HG02642 (cell line): Measurements from ENCODE around the gene NHERF2.

ENCODE experiments used
- ATAC-seq: cut with Tn5 transposase; IDR thresholded peaks from one replicate; pipeline ENCODE4 v1.9.1; 2021; ENCODE audit warnings: mild to moderate bottlenecking; ENCODE audit not compliant: unreplicated experiment, poor library complexity

The NHERF2 gene

DNA sequence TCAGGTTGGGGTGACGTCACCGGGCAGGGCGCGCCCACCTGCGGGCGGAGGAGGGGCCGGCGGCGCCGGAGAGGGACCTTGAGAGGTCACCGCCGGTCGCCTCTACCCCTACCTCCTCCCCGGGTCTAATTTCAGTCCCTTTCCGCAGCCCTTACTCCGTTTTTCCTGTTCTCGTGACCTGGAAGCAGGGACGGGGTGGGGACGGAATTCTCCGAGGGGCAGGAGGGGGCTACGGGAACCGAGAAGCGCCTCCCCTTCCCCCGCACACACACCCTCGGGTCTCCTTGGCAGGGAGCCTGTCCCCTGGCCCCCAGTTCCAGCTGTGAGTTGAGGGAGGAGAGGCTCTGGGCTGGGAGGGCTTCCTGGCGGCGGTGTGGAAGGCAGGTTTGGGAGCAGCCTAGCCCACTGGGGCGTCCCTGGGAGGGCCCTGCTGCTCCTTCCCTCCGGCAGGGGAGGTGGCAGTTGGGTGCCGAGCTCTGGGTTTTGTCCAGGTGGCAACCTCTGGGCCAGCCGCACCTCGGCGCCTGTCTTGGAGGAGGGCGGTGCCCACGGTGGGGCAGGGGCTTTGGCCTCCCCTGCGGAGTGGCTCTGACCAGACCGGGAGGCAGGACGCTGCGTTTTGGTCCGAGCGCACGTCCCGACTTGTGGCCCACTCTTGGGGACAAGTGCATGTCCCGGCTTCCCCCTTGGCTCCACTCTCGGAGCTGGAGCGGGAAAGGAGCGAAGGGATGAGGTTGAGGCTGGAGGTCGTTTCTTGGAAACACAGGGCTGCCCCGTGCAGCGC lies 36.2 kb upstream of the NHERF2 start:
- ATAC-seq = peak; percentile 3

DNA sequence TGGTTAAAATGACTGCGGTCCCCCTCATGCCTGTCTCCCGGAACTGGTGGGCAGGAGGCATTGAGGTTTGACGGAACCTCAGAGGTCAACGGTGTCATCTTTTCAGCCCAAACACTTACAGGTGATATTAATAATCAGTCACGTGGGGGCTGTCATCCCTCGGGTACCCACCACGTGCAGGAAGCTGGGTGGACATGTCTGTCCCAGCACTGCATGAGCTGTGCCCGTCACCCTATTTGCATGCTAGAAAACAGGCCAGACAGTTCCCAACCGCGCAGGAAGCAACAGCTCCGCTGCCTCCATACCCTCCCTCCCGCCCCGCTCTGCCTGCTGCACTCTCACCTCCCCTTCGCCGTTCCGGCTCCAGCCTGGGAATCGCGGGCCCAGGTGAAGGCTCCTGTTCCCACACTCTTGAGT lies 35.6 kb upstream of the NHERF2 start:
- peak; percentile 31 for ATAC-seq

DNA sequence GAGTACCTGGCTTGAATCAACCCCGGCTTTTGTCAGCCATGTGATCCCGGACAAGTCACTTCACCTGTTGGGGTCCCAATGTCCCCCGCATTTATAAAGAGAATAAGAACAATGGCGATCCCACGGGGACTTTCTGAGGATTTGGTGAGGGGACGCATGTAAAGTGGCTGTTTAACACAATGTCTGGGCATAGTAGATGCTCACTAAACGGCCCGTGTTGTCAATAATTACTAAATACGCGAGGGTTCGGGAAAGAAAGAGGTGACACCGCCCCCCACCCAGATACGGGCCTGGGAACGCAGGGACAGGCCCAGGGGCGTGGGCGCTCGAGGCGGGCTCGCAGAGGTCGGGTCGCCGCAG lies 35.1 kb upstream of the NHERF2 start:
- no peak for ATAC-seq

DNA sequence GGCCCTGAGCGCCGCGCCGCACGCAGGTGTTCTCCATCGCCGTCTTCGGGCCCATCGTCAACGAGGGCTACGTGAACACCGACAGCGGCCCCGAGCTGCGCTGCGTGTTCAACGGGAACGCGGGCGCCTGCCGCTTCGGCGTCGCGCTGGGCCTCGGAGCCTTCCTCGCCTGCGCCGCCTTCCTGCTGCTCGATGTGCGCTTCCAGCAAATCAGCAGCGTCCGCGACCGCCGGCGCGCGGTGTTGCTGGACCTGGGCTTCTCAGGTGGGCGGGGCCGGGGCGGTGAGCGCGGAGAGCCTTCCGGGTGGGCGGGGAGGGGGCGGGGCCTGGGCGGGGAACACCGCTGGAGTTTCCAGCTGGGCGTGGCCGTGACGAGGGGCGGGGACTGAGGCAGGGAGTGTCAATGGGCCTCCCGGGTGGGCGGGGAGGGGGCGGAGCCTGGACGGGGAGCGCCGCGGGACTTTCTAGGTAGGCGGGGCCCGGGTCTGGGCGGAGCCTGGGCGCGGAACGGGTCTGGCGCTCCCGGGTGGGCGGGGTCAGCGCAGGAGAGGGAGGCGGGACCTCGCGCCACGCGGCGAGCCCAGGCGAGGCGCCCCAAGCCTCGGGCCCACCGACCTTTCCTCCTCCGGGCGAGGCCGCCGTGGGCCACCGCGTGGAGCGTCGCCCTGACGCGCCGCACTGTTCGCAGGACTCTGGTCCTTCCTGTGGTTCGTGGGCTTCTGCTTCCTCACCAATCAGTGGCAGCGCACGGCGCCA lies 34.6 kb upstream of the NHERF2 start:
- ATAC-seq = peak; percentile 52

DNA sequence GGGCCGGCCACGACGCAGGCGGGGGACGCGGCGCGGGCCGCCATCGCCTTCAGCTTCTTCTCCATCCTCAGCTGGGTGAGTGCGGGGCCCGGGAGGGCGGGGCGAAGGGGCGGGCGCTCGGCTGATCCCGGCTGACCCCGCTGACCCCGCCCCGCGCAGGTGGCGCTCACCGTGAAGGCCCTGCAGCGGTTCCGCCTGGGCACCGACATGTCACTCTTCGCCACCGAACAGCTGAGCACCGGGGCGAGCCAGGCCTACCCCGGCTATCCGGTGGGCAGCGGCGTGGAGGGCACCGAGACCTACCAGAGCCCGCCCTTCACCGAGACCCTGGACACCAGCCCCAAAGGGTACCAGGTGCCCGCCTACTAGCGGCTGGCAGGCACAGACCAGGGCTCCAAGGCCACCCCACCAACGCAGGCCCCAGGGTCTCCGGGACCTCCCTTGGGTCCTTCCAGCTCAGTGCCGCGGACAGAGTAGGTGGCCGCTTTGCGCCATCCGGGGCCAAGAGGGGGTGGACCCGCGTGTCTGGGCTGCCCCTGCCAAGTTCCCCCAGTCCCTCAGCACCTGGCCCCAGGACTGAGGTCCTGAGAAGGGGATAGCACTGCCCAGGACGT lies 33.9 kb upstream of the NHERF2 start:
- ATAC-seq = no peak

DNA sequence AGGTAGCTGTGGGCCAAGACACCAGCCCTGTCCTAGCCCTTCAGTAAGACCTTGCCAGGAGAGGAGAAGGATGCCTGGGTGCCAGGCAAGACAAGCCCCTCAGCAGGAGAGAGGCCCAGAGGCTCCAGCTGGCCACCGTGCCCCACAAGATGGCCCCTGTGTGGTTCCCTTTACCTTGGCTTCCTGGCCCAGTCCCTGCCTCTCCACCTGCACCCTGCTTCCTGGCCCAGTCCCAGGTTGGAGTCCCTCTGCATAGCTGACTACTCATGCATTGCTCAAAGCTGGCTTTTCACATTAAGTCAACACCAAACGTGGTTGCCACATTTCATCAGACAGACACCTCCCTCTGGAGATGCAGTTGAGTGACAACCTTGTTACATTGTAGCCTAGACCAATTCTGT lies 33.0 kb upstream of the NHERF2 start:
- no peak for ATAC-seq

DNA sequence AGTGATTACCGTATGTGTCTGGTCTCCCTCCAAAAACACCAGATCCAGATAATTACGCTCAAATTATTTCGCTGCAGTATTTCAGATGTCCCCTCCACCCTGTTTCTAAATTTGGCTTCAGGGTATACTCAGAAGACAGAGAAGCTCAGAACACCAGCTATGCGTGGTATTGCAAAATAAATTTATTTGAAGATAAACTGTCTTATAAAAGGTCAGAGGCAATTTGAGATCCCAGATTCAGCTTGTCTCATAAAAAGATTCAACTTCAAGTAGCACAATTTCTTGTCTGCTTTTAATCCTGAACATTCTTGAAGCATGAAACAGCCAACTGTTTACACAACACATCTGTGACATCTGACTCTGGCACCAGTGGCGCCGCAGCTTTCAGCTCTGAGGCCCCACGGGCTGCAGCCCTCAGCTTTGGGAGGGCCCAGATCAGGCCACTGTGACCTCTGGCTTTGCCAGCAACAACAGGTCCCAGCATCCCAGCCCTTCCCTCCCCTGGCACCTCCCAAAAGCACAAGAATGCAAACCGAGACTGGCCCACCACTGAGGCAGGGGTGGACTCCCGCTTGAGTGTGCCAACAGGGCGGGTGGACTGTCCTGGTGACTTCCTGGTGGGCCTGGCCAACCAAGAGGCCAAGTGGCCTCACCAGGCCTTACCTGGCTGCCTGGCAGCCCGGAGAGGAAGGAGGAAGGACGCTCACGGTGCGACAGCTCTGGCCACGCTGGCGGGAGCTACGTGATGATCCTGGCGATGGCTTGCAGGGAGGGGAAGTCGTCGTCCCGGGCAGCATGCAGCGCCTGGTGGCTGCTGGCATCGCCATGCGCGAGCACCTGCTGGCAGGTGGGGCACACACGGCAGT lies 29.0 kb upstream of the NHERF2 start:
- ATAC-seq = no peak

DNA sequence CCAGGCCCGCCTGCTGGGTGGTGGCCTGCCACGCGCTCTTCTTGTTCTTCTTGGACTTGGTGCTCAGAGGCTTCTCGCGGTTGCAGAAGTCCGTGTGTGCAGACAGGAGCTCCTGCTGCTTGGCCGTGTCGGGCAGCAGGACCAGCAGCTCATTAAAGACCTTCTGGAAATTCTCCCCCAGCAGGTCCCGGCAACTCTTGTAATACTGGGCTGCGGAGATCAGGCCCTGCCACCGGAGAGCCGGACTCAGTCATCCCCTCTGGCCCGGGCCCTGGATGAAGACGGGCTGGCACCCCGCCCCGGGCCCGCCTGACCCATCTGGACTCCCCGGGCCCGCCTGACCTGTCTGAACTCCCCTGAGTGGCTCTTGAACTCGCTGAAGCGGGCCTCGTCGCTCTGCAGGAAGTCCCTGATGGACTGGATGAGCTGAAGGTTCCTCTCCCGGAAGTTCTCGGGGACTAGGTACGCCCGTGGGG lies 28.3 kb upstream of the NHERF2 start:
- ATAC-seq = no peak

DNA sequence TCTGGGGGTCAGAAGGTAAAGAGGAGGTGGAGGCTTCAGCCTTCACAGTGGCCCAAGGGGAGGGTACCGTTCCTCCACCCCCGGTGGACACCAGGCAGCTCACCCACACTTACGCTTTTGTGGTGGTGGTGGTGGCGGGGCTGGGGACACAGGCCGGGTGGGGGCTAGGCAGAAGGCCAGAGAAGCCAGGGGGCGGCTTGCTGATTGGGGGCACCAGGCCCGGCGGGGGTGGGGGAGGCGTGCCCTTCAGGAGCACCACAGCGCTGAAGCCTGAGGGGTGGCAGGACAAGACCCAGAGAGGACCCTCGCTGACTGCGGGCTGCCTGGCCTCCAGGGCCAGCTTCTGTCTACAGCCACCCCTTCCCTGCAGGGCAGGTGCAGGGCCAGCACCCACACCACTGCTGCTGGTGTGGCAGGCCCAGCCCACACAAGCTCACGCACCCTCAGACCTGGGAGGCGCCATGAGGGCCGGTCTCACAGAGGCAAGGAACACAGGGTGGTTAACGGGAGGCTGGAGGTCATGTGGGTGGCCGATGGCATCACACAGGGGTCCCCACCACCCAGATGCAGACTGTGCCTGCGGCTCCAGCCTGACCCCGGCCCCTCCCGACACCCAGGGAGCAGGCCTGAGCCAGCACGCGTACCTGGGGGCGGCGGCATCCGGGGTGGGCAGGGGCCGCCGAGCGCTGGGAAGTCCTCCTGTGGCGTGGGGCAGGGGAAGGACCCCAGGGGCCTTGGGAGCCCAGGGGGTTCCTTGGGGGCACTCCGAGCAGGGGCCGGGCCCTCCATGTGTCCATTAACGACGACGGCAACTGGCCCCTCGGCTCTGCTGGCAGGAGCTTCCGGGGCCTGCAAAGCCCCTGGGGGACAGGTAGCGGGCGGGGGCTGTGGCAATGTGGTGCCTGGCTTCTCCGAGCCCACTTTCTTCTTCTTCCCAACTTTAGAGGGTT lies 27.6 kb upstream of the NHERF2 start:
- ATAC-seq = no peak

DNA sequence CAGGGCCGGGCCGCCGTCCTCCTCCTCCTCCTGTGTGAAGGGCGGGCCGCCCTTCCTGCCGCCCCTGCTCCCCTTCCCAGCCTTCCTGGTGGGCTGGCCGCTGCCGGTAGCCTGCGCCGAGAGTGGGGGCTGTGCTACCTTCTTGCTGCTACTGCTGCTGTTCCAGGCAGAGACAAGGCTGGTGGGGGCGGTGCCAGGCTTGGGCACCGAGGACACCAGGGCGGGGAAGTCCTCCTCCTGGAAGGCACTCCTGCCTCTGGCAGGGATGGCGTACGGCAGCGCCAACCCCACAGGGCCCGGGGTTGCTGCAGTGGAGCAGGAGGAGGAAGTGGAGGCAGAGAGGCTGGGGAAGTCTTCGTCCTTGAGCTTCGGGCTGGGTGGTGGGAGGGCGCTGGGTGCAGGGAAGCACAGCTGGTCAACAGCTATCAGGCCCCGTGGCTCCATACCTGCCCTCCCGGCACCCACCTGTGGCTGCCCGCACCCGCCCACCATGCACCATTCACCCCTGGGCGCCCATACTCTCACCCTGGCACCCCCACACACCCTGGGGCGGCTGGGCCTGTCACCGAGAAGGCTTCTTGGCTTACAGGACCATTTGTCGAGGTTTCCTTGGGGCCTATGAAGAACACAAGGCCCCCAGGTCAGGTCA lies 26.7 kb upstream of the NHERF2 start:
- ATAC-seq = no peak

DNA sequence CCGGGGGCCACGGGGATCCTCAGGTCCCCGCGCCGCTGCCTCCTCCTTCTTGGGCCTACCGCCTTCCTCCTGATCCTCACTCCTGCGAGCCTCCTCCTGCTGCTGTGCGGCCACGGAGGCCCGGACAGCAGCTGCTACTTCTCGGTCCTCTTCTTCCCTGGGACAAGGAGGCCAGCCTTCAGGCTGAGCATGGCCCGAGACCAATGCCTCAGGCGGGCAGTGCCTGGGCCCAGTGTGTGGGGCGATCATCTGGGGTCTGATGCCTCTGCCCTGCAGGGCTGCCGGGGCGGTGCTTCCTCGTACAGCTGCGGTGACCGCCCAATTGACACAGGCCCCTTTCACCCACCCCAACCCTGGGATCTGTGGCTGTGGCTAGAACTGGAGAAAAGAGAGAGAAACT lies 25.7 kb upstream of the NHERF2 start:
- ATAC-seq = no peak

DNA sequence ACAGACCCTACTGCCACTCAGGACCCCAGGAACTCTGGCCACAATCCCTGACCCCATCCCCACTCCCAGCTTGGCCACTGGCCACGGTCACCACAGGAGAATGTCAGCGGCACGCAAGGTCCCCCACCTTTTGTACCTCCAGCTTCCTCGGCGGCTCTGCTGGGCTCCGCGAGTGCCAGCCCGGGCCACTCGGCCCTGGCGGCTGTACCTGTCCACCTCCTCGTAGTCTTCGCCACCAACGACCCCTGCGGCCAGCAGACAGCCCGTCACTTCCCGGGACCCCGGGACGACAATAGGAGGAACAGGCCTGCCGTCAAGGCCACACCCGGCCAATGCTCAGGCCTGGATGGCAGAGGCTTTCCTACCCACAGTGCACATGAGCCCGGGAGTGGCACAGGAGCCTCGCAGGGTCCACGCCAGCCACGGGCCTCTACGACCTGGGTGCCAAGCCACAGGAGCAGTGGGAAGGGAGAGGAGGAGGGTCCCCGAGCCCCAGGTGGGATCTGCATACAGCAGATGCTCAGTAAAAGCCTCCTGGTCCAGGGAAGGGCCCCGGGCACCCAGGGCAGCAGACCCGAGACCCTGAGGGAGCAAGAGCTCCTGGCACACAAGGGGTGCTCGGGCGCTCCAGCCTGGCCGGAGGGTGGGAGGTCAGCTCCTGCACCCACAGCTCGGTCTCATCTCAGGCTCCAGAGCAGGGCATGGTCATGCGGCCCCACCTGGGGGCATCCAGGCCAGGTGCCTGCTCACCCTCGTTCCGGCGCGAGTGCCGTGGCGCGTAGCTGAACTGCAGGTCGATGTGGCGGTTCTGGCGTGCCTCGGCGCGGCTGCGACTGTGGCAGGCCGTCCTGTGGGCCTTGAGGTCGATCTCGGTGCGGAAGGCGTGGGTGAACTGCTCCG lies 25.0 kb upstream of the NHERF2 start:
- no peak for ATAC-seq

DNA sequence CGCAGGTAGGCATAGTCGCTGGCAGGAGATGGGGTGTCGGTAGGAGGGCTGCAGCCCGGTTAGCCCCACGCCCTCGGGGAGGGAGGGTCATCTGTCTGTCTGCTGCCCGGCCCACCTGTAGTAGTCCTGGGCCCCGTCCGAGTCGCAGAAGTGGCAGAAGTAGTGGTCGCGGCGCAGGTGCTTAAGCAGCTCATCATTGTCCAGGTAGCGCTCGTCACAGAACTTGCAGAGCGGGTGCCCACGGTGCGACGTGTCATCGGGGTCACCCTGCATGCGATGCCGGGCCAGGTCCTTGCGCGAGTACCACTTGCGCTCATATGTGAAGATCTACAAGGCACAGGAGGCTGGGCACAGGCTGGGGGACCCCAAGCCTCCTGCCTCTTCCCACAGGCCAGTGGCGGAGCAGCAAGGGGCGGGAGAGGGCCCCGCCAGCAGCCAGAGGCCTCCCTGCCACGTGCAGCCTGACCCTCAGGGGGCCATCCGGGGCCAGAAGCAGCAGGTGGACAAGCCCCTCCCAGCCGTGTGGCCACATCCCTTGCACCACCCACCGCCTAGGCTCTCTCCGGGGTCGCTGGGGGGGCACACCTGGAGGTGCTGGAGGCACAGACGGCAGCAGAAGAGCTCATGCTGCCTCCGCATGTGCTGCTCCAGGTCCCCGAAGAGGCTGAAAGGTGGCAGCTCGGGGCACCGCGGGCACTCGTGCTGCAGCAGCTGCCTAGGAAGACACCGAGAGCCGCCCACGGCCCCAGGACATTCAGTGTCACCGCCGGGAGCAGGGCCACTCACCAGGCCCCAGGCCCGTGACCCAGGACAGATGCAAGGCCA lies 24.1 kb upstream of the NHERF2 start:
- ATAC-seq = no peak

DNA sequence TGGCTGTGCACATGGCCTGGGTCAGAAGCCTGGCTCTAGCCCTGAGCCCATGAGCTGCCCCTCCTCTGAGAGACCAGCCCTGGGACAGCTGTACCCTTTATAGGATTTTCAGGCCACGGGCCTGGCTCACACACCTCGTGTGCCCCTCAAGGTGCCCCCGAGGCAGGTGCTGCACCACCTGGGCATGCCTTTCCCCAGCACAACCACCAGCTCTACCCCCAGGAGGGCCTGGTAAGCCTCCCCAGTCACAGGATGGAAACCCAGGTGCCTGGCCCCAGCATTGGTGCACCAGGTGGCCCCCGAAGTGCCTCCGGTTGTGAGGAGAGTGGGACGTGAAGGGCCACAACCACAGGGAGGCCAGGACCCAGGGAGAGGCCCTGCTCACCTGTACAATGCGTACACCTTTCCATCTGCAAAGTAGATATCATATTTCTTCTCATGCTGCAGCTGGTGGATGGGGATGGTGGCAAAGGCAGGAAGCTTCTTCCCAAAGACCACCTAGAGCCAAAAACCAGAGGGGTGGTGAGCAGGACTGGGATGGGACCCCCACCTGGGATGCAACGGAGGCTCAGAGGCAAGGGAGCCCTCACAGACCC lies 23.4 kb upstream of the NHERF2 start:
- no peak for ATAC-seq

DNA sequence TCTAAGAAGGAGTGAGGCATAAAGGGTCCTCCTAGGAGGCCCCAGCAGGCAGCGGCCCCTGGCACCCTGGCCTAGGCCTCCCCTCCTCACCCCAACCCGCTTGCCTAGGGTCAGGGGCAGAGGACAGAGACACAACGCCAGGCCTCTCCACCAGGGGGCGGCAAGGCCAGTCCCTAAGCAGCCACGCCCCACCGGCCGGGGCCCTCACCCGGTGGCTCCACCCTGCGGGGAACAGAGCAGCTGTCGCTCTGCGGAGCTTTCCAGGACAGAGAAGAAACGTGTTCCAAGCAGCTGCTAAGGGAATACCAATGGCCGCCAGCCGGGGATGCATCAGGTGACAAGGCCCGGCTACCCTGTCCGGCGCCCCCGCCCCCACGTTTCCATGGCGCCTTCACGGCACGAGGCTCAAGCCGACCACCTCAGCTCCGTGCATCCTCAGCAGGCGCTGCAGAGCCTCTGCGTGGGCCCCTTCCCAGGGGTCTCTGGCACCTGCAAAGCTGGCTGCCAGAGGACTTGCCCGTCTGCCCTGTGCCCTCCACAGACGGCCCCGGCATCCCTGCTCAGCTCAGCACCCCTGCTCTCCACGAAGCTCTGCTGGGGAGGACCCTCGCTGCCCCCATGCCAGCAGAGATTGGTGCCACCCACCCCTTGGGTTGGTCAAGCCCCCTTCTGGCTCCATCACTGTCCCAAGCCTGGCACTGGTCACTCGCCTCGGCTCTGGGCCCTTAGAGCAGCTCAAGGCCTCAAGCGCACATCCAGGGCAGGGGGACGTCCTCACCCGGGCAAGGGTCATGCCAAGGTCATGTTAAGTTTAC lies 22.7 kb upstream of the NHERF2 start:
- ATAC-seq = peak; percentile 67
